Mucosa of stomach (tissue), 1 donor: Measurements from ENCODE around the gene ENTR1.
A peak's percentile ranks its signal among the peaks of the same experiment; 100 is the strongest.
"Not testable (repeated sequence)": the region's sequence is repeated elsewhere in the genome, so short reads cannot be mapped to it uniquely, and the experiment has no call there.

ENCODE experiments used
- H3K27me3 ChIP-seq: one replicate; pipeline ENCODE4 v1.7.0; 2013; ENCODE audit warnings: mild to moderate bottlenecking, low read length; ENCODE audit not compliant: control insufficient read depth, insufficient read depth
- H3K36me3 ChIP-seq: one replicate; pipeline ENCODE4 v1.7.0; 2013; ENCODE audit warnings: low read length; ENCODE audit not compliant: control insufficient read depth, insufficient read depth
- H3K4me1 ChIP-seq: one replicate; pipeline ENCODE4 v1.7.0; 2013; ENCODE audit warnings: mild to moderate bottlenecking, low read length; ENCODE audit not compliant: control insufficient read depth, insufficient read depth
- H3K4me3 ChIP-seq: one replicate; pipeline ENCODE4 v1.7.0; 2013; ENCODE audit warnings: low read length
- H3K9ac ChIP-seq: one replicate; pipeline ENCODE4 v1.7.0; 2013; ENCODE audit warnings: mild to moderate bottlenecking, low read length, moderate library complexity
- H3K9me3 ChIP-seq: one replicate; pipeline ENCODE4 v1.7.0; 2013; ENCODE audit warnings: mild to moderate bottlenecking, low read length, moderate library complexity; ENCODE audit not compliant: control insufficient read depth
- donor health status: Pancreatic carcinoma.

ENTR1 gene

GRCh38 chr9:136407911-136408310 is 2.5 kb downstream of the ENTR1 start:
- Histone ChIP-seq H3K9ac (no peak overlapping the region), H3K36me3 (peaks cover 3% of the 10 kb centered on the region), H3K4me3 (no peak overlapping the region), H3K9me3 (no peaks in the 10 kb centered on the region), H3K27me3 (no peaks in the 10 kb centered on the region), H3K4me1 (peaks cover 16% of the 10 kb centered on the region)

GRCh38 chr9:136407061-136407460 is 3.4 kb downstream of the ENTR1 start:
- peaks cover 16% of the 10 kb centered on the region for H3K4me1 ChIP-seq
- H3K36me3 ChIP-seq, H3K9me3 ChIP-seq, H3K27me3 ChIP-seq, H3K4me3 ChIP-seq, H3K9ac ChIP-seq: not testable (repeated sequence)

- H3K4me1 ChIP-seq, H3K27me3 ChIP-seq, H3K9me3 ChIP-seq, H3K36me3 ChIP-seq, H3K4me3 ChIP-seq, H3K9ac ChIP-seq: not testable (repeated sequence)
These were observed 4.5 kb downstream of the ENTR1 start for GRCh38 chr9:136405904-136406303.

- Histone ChIP-seq H3K9ac (no peak overlapping the region), H3K27me3 (no peaks in the 10 kb centered on the region), H3K4me1 (peaks cover 8% of the 10 kb centered on the region), H3K4me3 (no peak overlapping the region), H3K9me3 (no peaks in the 10 kb centered on the region), H3K36me3 (no peaks in the 10 kb centered on the region)
These were observed 4.9 kb downstream of the ENTR1 start for GRCh38 chr9:136405481-136405880.

- no peaks in the 10 kb centered on the region for H3K9me3 ChIP-seq
- H3K36me3 ChIP-seq = no peaks in the 10 kb centered on the region
- H3K4me1 ChIP-seq = peaks cover 10% of the 10 kb centered on the region
- H3K4me3 ChIP-seq = no peak overlapping the region
- H3K9ac ChIP-seq = no peak overlapping the region
- no peaks in the 10 kb centered on the region for H3K27me3 ChIP-seq
These were observed 5.6 kb downstream of the ENTR1 start for GRCh38 chr9:136404801-136405136.

GRCh38 chr9:136403915-136404800 is 6.3 kb downstream of the ENTR1 start:
- no peaks in the 10 kb centered on the region for H3K36me3 ChIP-seq
- H3K27me3 ChIP-seq = no peaks in the 10 kb centered on the region
- H3K4me3 ChIP-seq = no peak overlapping the region
- H3K9me3 ChIP-seq = no peaks in the 10 kb centered on the region
- H3K4me1 ChIP-seq = peaks cover 8% of the 10 kb centered on the region
- no peak overlapping the region for H3K9ac ChIP-seq

GRCh38 chr9:136403538-136403914 is 6.9 kb downstream of the ENTR1 start:
- H3K4me1 ChIP-seq = peaks cover 15% of the 10 kb centered on the region
- H3K9ac ChIP-seq = no peak overlapping the region
- no peak overlapping the region for H3K4me3 ChIP-seq
- H3K36me3 ChIP-seq = no peaks in the 10 kb centered on the region
- H3K9me3 ChIP-seq = no peaks in the 10 kb centered on the region
- no peaks in the 10 kb centered on the region for H3K27me3 ChIP-seq

GRCh38 chr9:136402067-136402466 is 8.3 kb downstream of the ENTR1 start:
- no peak overlapping the region for H3K9ac ChIP-seq
- no peaks in the 10 kb centered on the region for H3K27me3 ChIP-seq
- H3K4me1 ChIP-seq = peaks cover 19% of the 10 kb centered on the region
- no peaks in the 10 kb centered on the region for H3K36me3 ChIP-seq
- no peaks in the 10 kb centered on the region for H3K9me3 ChIP-seq
- no peak overlapping the region for H3K4me3 ChIP-seq

GRCh38 chr9:136401173-136401922 is 9.1 kb downstream of the ENTR1 start:
- H3K4me1 ChIP-seq = peaks cover 19% of the 10 kb centered on the region
- H3K9ac ChIP-seq = no peak overlapping the region
- no peaks in the 10 kb centered on the region for H3K36me3 ChIP-seq
- H3K9me3 ChIP-seq = no peaks in the 10 kb centered on the region
- no peak overlapping the region for H3K4me3 ChIP-seq
- no peaks in the 10 kb centered on the region for H3K27me3 ChIP-seq

GRCh38 chr9:136400038-136400834 is 10.2 kb downstream of the ENTR1 start, which contains the start of gene SNAPC4:
SNAPC4 (minus strand) TSS chr9:136400170; CDS start chr9:136398428, 1,742 bp downstream.
- peaks cover 19% of the 10 kb centered on the region for H3K4me1 ChIP-seq
- H3K9ac ChIP-seq = peak within 1 kb of the TSS; percentile 58
- H3K36me3 ChIP-seq = peaks cover 1% of the 10 kb centered on the region
- H3K9me3 ChIP-seq = no peaks in the 10 kb centered on the region
- no peaks in the 10 kb centered on the region for H3K27me3 ChIP-seq
- H3K4me3 ChIP-seq = peak within 1 kb of the TSS; percentile 46

- Histone ChIP-seq H3K36me3 (peaks cover 6% of the 10 kb centered on the region), H3K9me3 (no peaks in the 10 kb centered on the region), H3K27me3 (no peaks in the 10 kb centered on the region), H3K9ac (peak overlapping the region; percentile 58), H3K4me1 (peaks cover 19% of the 10 kb centered on the region), H3K4me3 (peak overlapping the region; percentile 46)
These were observed 11.0 kb downstream of the ENTR1 start for GRCh38 chr9:136399176-136400037.
